HEK293 (cell line): ENCODE measurements around the gene GRK7.

ENCODE experiments used
- CTCF ChIA-PET: fragments of 350-600 bp; formaldehyde crosslinking; extraction: SDS; loops from one replicate; lab custom pipeline; 2021; ENCODE audit warnings: antibody characterized with exemption; lab: Yijun Ruan, JAX
- POLR2A ChIA-PET: fragments of 300-600 bp; formaldehyde crosslinking; extraction: SDS; loops from one replicate; lab custom pipeline; 2020; ENCODE audit warnings: antibody characterized with exemption, inconsistent platforms; lab: Yijun Ruan, JAX
- H3K27ac ChIP-seq: fragments of 200-500 bp; sonication (Bioruptor generic); 2 replicates; pipeline ENCODE4 v1.5.1; 2014; ENCODE audit warnings: low read depth, low read length, control low read depth, inconsistent platforms; ENCODE audit errors: extremely low read depth
- H3K36me3 ChIP-seq, 2 experiments: fragments of 200-500 bp in 1 of 2; sonication (Bioruptor generic) in 1 of 2; 1 replicate in 1 of 2; 2 replicates in 1 of 2; pipeline ENCODE4 v1.5.1; 2014 to 2017; ENCODE audit warnings: inconsistent platforms in 2 of 2, low read length in 2 of 2; ENCODE audit not compliant: control insufficient read depth in 2 of 2, insufficient read depth in 1 of 2
- H3K4me1 ChIP-seq: fragments of 200-500 bp; sonication (Bioruptor generic); 2 replicates; pipeline ENCODE4 v1.5.1; 2014; ENCODE audit warnings: mild to moderate bottlenecking, low read length, inconsistent platforms; ENCODE audit not compliant: control insufficient read depth, insufficient read depth
- H3K4me3 ChIP-seq: 2 replicates; pipeline ENCODE4 v1.5.1; 2011; ENCODE audit warnings: low read depth, mild to moderate bottlenecking, control low read depth, low read length, moderate library complexity
- H3K9me3 ChIP-seq: fragments of 200-500 bp; sonication (Bioruptor generic); 2 replicates; pipeline ENCODE4 v1.5.1; 2014; ENCODE audit warnings: low read depth, low read length, inconsistent platforms; ENCODE audit not compliant: control insufficient read depth, insufficient read depth
- KLF16 ChIP-seq: fragments of 450-650 bp; formaldehyde crosslinking; IDR thresholded peaks from 2 replicates; pipeline ENCODE4 v1.5.1; 2017; ENCODE audit warnings: missing biosample characterization, missing genetic modification characterization
- OSR2 ChIP-seq: fragments of 450-650 bp; formaldehyde crosslinking; IDR thresholded peaks from 2 replicates; pipeline ENCODE4 v1.5.1; 2016; ENCODE audit warnings: missing biosample characterization, missing genetic modification characterization
- OVOL3 ChIP-seq: fragments of 450-650 bp; formaldehyde crosslinking; IDR thresholded peaks from 2 replicates; pipeline ENCODE4 v1.5.1; 2016; ENCODE audit warnings: missing biosample characterization, missing genetic modification characterization
- REPIN1 ChIP-seq: fragments of 450-650 bp; formaldehyde crosslinking; IDR thresholded peaks from 2 replicates; pipeline ENCODE4 v1.5.1; 2017; ENCODE audit warnings: missing biosample characterization, missing genetic modification characterization, low read depth
- ZNF146 ChIP-seq: fragments of 450-650 bp; formaldehyde crosslinking; IDR thresholded peaks from 2 replicates; pipeline ENCODE4 v1.5.1; 2016; ENCODE audit warnings: missing biosample characterization, missing genetic modification characterization
- ZNF2 ChIP-seq: fragments of 450-650 bp; formaldehyde crosslinking; IDR thresholded peaks from 2 replicates; pipeline ENCODE4 v1.5.1; 2016; ENCODE audit warnings: missing biosample characterization, missing genetic modification characterization
- ZNF324 ChIP-seq: fragments of 450-650 bp; formaldehyde crosslinking; IDR thresholded peaks from 2 replicates; pipeline ENCODE4 v1.5.1; 2016; ENCODE audit warnings: missing biosample characterization, missing genetic modification characterization
- ZNF335 ChIP-seq: fragments of 450-650 bp; formaldehyde crosslinking; conservative IDR thresholded peaks from 2 replicates; pipeline ENCODE4 v1.5.1; 2016; ENCODE audit warnings: missing biosample characterization, missing genetic modification characterization
- ZNF366 ChIP-seq: fragments of 450-650 bp; formaldehyde crosslinking; conservative IDR thresholded peaks from 2 replicates; pipeline ENCODE4 v1.5.1; 2016; ENCODE audit warnings: missing biosample characterization, missing genetic modification characterization
- ZNF529 ChIP-seq: fragments of 450-650 bp; formaldehyde crosslinking; IDR thresholded peaks from 2 replicates; pipeline ENCODE4 v1.5.1; 2017; ENCODE audit warnings: missing genetic modification characterization, missing biosample characterization; ENCODE audit not compliant: insufficient replicate concordance
- ZNF596 ChIP-seq: fragments of 450-650 bp; IDR thresholded peaks from 2 replicates; pipeline ENCODE4 v1.5.0; 2018; ENCODE audit warnings: missing biosample characterization, mild to moderate bottlenecking, missing genetic modification characterization, moderate library complexity
- ZNF610 ChIP-seq: fragments of 450-650 bp; formaldehyde crosslinking; IDR thresholded peaks from 2 replicates; pipeline ENCODE4 v1.5.1; 2016; ENCODE audit warnings: missing biosample characterization, missing genetic modification characterization, borderline replicate concordance
- ZNF624 ChIP-seq: fragments of 450-650 bp; formaldehyde crosslinking; IDR thresholded peaks from 2 replicates; pipeline ENCODE4 v1.5.1; 2017; ENCODE audit warnings: missing biosample characterization, missing genetic modification characterization
- ZNF626 ChIP-seq: fragments of 450-650 bp; sonication (Bioruptor Pico); formaldehyde crosslinking; IDR thresholded peaks from 2 replicates; pipeline ENCODE4 v1.5.1; 2018; ENCODE audit warnings: missing biosample characterization, missing genetic modification characterization, inconsistent platforms
- ZNF660 ChIP-seq: fragments of 450-650 bp; IDR thresholded peaks from 2 replicates; pipeline ENCODE4 v1.5.1; 2018; ENCODE audit warnings: missing biosample characterization, mild to moderate bottlenecking, missing genetic modification characterization
- ZNF677 ChIP-seq: fragments of 450-650 bp; IDR thresholded peaks from 2 replicates; pipeline ENCODE4 v1.5.0; 2018; ENCODE audit warnings: missing biosample characterization, mild to moderate bottlenecking, missing genetic modification characterization, moderate library complexity
- ZNF837 ChIP-seq: fragments of 450-650 bp; formaldehyde crosslinking; IDR thresholded peaks from 2 replicates; pipeline ENCODE4 v1.5.1; 2016; ENCODE audit warnings: missing biosample characterization, missing genetic modification characterization
- TF ChIP-seq, protein P1 (sequence below): fragments of 450-650 bp; formaldehyde crosslinking; IDR thresholded peaks from 2 replicates; pipeline ENCODE4 v1.5.1; 2016; ENCODE audit warnings: missing biosample characterization, missing genetic modification characterization
- TF ChIP-seq, protein P2 (sequence below): fragments of 450-650 bp; formaldehyde crosslinking; IDR thresholded peaks from 2 replicates; pipeline ENCODE4 v1.5.1; 2017; ENCODE audit warnings: missing biosample characterization, missing genetic modification characterization
- TF ChIP-seq, protein P3 (sequence below): fragments of 450-650 bp; formaldehyde crosslinking; IDR thresholded peaks from 2 replicates; pipeline ENCODE4 v1.5.1; 2016; ENCODE audit warnings: missing biosample characterization, missing genetic modification characterization
- TF ChIP-seq, protein P4 (sequence below): fragments of 450-650 bp; formaldehyde crosslinking; IDR thresholded peaks from 2 replicates; pipeline ENCODE4 v1.5.1; 2016; ENCODE audit warnings: missing biosample characterization, missing genetic modification characterization
- TF ChIP-seq, protein P5 (sequence below): fragments of 450-650 bp; formaldehyde crosslinking; IDR thresholded peaks from 2 replicates; pipeline ENCODE4 v1.5.1; 2017; ENCODE audit warnings: missing biosample characterization, missing genetic modification characterization

Gene GRK7

DNA sequence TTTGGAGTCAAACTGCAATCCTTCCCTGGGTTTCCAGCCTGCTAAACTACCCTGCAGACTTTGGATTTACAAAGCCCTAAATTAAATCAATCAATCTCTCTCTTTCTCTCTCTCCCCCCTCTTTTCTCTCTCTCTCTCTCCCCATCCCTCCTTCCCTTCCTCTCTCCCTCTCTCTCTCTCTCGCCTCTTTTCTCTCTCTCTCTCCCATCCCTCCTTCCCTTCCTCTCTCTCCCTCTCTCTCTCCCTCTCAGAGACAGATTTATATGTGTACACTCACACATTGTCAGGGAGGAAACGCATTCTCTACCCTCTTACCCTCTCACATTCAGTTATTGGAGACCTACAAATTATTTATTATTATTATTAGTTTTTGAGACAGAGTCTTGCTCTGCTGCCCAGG is 47.0 kb downstream of the GRK7 start:
- POLR2A ChIA-PET, result no interaction called here
- Histone ChIP-seq H3K36me3 (no peaks in the 10 kb centered on the region), H3K4me1 (no peaks in the 10 kb centered on the region), H3K27ac (no peak overlapping the region), H3K9me3 (no peaks in the 10 kb centered on the region), H3K4me3 (no peak overlapping the region)
- TF ChIP-seq ZNF596 (tag by site-specific recombination), result peak; percentile 66
- TF ChIP-seq ZNF335 (tag by site-specific recombination), result no peak
- 0 out of 2 replicates have a peak, but pooled peaks have one; percentile 40 for TF ChIP-seq ZNF366 (tag by site-specific recombination)
- TF ChIP-seq, all 188 proteins: peak for 2
- CTCF ChIA-PET, result no interaction called here

DNA sequence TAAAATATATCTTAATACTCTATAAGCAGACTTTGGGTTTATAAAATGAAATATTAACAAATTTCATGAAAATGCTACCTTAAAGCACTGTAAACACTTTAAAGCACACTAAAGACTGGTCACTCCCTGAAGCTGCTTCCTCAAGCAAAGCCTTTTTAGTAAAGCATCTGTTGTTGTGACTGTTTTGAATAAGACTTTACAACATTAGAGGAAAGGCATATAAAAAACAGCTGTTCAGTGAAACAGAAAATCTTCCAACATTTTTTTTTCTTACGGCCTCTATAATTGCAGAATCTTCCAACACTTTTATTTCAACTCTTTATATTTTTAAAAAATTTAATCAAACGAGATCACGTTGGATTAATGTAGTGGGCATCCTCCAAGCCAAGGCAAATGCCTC is 48.1 kb downstream of the GRK7 start:
- Histone ChIP-seq H3K4me1 (no peaks in the 10 kb centered on the region), H3K36me3 (no peaks in the 10 kb centered on the region), H3K27ac (no peak overlapping the region), H3K4me3 (no peak overlapping the region), H3K9me3 (no peaks in the 10 kb centered on the region)
- CTCF ChIA-PET, result no interaction called here
- TF ChIP-seq REPIN1 (tag by site-specific recombination), result no peak
- TF ChIP-seq, protein P1, sequence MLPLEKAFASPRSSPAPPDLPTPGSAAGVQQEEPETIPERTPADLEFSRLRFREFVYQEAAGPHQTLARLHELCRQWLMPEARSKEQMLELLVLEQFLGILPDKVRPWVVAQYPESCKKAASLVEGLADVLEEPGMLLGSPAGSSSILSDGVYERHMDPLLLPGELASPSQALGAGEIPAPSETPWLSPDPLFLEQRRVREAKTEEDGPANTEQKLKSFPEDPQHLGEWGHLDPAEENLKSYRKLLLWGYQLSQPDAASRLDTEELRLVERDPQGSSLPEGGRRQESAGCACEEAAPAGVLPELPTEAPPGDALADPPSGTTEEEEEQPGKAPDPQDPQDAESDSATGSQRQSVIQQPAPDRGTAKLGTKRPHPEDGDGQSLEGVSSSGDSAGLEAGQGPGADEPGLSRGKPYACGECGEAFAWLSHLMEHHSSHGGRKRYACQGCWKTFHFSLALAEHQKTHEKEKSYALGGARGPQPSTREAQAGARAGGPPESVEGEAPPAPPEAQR (tag by site-specific recombination), result no peak
- POLR2A ChIA-PET, result no interaction called here

DNA sequence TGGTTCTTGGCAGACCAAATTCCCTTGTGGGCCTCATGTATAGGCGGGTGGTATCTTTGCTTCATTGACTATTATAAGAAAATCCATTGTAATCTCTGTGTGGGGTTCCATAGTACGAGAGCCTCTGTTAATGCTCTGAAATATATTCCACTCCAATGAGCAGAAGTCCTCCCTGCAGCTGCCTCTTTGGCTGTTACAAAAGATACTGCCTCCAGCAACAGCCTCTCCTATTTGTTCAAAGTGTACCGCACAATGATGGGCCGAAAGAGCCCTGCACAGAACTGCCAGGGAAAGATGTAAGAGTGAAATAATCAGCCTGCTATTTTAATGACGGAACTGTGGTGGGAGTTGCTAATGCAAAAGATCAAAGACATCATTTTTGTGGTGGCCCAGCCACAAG is 48.9 kb downstream of the GRK7 start:
- POLR2A ChIA-PET, result no interaction called here

More for the DNA sequence above, 48.9 kb downstream of the GRK7 start:
- H3K4me1 ChIP-seq, result no peaks in the 10 kb centered on the region
- H3K36me3 ChIP-seq, result no peaks in the 10 kb centered on the region
- CTCF ChIA-PET, result interaction anchor here (0.6 kb wide), 1 partner anchor 49 kb away, joined by 3 read pairs; no protein-coding TSS in a partner anchor
- no peak overlapping the region for H3K4me3 ChIP-seq
- H3K9me3 ChIP-seq, result no peaks in the 10 kb centered on the region
- no peak overlapping the region for H3K27ac ChIP-seq
- TF ChIP-seq ZNF146 (tag by site-specific recombination), result no peak
- TF ChIP-seq, protein P2, sequence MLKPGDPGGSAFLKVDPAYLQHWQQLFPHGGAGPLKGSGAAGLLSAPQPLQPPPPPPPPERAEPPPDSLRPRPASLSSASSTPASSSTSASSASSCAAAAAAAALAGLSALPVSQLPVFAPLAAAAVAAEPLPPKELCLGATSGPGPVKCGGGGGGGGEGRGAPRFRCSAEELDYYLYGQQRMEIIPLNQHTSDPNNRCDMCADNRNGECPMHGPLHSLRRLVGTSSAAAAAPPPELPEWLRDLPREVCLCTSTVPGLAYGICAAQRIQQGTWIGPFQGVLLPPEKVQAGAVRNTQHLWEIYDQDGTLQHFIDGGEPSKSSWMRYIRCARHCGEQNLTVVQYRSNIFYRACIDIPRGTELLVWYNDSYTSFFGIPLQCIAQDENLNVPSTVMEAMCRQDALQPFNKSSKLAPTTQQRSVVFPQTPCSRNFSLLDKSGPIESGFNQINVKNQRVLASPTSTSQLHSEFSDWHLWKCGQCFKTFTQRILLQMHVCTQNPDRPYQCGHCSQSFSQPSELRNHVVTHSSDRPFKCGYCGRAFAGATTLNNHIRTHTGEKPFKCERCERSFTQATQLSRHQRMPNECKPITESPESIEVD, result no peak
- no peak for TF ChIP-seq ZNF660 (tag by site-specific recombination)
- TF ChIP-seq ZNF626 (tag by site-specific recombination), result no peak
- no peak for TF ChIP-seq ZNF837 (tag by site-specific recombination)
- no peak for TF ChIP-seq ZNF529 (tag by site-specific recombination)
- TF ChIP-seq ZNF2, result no peak
- TF ChIP-seq KLF16, result no peak
- TF ChIP-seq, protein P3, sequence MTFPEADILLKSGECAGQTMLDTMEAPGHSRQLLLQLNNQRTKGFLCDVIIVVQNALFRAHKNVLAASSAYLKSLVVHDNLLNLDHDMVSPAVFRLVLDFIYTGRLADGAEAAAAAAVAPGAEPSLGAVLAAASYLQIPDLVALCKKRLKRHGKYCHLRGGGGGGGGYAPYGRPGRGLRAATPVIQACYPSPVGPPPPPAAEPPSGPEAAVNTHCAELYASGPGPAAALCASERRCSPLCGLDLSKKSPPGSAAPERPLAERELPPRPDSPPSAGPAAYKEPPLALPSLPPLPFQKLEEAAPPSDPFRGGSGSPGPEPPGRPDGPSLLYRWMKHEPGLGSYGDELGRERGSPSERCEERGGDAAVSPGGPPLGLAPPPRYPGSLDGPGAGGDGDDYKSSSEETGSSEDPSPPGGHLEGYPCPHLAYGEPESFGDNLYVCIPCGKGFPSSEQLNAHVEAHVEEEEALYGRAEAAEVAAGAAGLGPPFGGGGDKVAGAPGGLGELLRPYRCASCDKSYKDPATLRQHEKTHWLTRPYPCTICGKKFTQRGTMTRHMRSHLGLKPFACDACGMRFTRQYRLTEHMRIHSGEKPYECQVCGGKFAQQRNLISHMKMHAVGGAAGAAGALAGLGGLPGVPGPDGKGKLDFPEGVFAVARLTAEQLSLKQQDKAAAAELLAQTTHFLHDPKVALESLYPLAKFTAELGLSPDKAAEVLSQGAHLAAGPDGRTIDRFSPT (tag by site-specific recombination), result no peak
- TF ChIP-seq, protein P4, sequence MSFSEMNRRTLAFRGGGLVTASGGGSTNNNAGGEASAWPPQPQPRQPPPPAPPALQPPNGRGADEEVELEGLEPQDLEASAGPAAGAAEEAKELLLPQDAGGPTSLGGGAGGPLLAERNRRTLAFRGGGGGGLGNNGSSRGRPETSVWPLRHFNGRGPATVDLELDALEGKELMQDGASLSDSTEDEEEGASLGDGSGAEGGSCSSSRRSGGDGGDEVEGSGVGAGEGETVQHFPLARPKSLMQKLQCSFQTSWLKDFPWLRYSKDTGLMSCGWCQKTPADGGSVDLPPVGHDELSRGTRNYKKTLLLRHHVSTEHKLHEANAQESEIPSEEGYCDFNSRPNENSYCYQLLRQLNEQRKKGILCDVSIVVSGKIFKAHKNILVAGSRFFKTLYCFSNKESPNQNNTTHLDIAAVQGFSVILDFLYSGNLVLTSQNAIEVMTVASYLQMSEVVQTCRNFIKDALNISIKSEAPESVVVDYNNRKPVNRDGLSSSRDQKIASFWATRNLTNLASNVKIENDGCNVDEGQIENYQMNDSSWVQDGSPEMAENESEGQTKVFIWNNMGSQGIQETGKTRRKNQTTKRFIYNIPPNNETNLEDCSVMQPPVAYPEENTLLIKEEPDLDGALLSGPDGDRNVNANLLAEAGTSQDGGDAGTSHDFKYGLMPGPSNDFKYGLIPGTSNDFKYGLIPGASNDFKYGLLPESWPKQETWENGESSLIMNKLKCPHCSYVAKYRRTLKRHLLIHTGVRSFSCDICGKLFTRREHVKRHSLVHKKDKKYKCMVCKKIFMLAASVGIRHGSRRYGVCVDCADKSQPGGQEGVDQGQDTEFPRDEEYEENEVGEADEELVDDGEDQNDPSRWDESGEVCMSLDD (tag by site-specific recombination), result no peak
- TF ChIP-seq, protein P5, sequence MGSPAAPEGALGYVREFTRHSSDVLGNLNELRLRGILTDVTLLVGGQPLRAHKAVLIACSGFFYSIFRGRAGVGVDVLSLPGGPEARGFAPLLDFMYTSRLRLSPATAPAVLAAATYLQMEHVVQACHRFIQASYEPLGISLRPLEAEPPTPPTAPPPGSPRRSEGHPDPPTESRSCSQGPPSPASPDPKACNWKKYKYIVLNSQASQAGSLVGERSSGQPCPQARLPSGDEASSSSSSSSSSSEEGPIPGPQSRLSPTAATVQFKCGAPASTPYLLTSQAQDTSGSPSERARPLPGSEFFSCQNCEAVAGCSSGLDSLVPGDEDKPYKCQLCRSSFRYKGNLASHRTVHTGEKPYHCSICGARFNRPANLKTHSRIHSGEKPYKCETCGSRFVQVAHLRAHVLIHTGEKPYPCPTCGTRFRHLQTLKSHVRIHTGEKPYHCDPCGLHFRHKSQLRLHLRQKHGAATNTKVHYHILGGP (tag by site-specific recombination), result no peak
- no peak for TF ChIP-seq ZNF610
- TF ChIP-seq ZNF677 (tag by site-specific recombination), result no peak
- no peak for TF ChIP-seq ZNF596 (tag by site-specific recombination)
- no peak for TF ChIP-seq ZNF624
- no peak for TF ChIP-seq OSR2 (tag by site-specific recombination)
- TF ChIP-seq ZNF324 (tag by site-specific recombination), result no peak
- TF ChIP-seq OVOL3, result no peak
- TF ChIP-seq, all 188 proteins: peak for 0
